ENCODE measurements around the gene ZSCAN18. TPM values are rescaled to one million over a fixed set of nuclear protein-coding genes. Genes with fewer than 3 reads are reported as not detected.

The ZSCAN18 gene
- total RNA-seq, 2 experiments from 2014 or later = 27.0 to 31.7 TPM

- DNase-seq (no peak), ATAC-seq (no peak)
- POLR2A ChIA-PET = no interaction called here
- intact Hi-C loops (cut with micrococcal nuclease) = no loop called here
- Mint-ChIP-seq H3K36me3 (ENCODE audit: low read depth) (peaks cover 21% of the 10 kb centered on the region), H3K9me3 (peaks cover 51% of the 10 kb centered on the region), H3K4me1 (ENCODE audit: low read depth) (no peaks in the 10 kb centered on the region), H3K27ac (no peak overlapping the region), H3K4me3 (no peak overlapping the region), H3K27me3 (no peaks in the 10 kb centered on the region)
- TF ChIP-seq CTCF (IDR thresholded peaks at IDR 0.05) = no peak
- CTCF ChIA-PET = no interaction called here
These were observed 52.5 kb downstream of the ZSCAN18 start for GRCh38 chr19:58045411-58046050.

- Mint-ChIP-seq H3K27me3 (no peaks in the 10 kb centered on the region), H3K36me3 (ENCODE audit: low read depth) (peaks cover 21% of the 10 kb centered on the region), H3K9me3 (peaks cover 49% of the 10 kb centered on the region), H3K27ac (no peak overlapping the region), H3K4me1 (ENCODE audit: low read depth) (no peaks in the 10 kb centered on the region), H3K4me3 (no peak overlapping the region)
- DNase-seq (no peak), ATAC-seq (no peak)
- no peak for TF ChIP-seq CTCF (IDR thresholded peaks at IDR 0.05)
- CTCF ChIA-PET = no interaction called here
- POLR2A ChIA-PET = no interaction called here
- intact Hi-C loops (cut with micrococcal nuclease) = no loop called here
These were observed 53.1 kb downstream of the ZSCAN18 start for GRCh38 chr19:58044886-58045285.

GRCh38 chr19:58044391-58044790 lies 53.6 kb downstream of the ZSCAN18 start:
- ATAC-seq (no peak), DNase-seq (no peak)
- intact Hi-C loops (cut with micrococcal nuclease) = no loop called here
- ChIA-PET CTCF (no interaction called here), POLR2A (no interaction called here)
- H3K4me1 Mint-ChIP-seq (ENCODE audit: low read depth) = no peaks in the 10 kb centered on the region
- H3K9me3 Mint-ChIP-seq = peaks cover 46% of the 10 kb centered on the region
- no peaks in the 10 kb centered on the region for H3K27me3 Mint-ChIP-seq
- no peak for TF ChIP-seq CTCF (IDR thresholded peaks at IDR 0.05)
- H3K4me3 Mint-ChIP-seq = no peak overlapping the region
- H3K27ac Mint-ChIP-seq = no peak overlapping the region
- H3K36me3 Mint-ChIP-seq (ENCODE audit: low read depth) = peaks cover 19% of the 10 kb centered on the region

GRCh38 chr19:58042495-58043340 lies 55.3 kb downstream of the ZSCAN18 start:
- no peak for DNase-seq
- no peak overlapping the region for H3K4me3 Mint-ChIP-seq
- no peak overlapping the region for H3K27ac Mint-ChIP-seq
- POLR2A ChIA-PET = no interaction called here
- no peaks in the 10 kb centered on the region for H3K4me1 Mint-ChIP-seq (ENCODE audit: low read depth)
- no peak for ATAC-seq
- peaks cover 19% of the 10 kb centered on the region for H3K36me3 Mint-ChIP-seq (ENCODE audit: low read depth)
- no peaks in the 10 kb centered on the region for H3K27me3 Mint-ChIP-seq
- intact Hi-C loops (cut with micrococcal nuclease) = no loop called here
- no peak for TF ChIP-seq CTCF (IDR thresholded peaks at IDR 0.05)
- CTCF ChIA-PET = no interaction called here
- peaks cover 39% of the 10 kb centered on the region for H3K9me3 Mint-ChIP-seq
